Measurements from ENCODE around the gene ETFBKMT. TPM values are rescaled to one million over a fixed set of nuclear protein-coding genes. Genes with fewer than 3 reads are reported as not detected.

ETFBKMT gene
- total and polyA plus RNA-seq, 5 donors: 3.9 to 6.9 (median 5.8) TPM

DNA sequence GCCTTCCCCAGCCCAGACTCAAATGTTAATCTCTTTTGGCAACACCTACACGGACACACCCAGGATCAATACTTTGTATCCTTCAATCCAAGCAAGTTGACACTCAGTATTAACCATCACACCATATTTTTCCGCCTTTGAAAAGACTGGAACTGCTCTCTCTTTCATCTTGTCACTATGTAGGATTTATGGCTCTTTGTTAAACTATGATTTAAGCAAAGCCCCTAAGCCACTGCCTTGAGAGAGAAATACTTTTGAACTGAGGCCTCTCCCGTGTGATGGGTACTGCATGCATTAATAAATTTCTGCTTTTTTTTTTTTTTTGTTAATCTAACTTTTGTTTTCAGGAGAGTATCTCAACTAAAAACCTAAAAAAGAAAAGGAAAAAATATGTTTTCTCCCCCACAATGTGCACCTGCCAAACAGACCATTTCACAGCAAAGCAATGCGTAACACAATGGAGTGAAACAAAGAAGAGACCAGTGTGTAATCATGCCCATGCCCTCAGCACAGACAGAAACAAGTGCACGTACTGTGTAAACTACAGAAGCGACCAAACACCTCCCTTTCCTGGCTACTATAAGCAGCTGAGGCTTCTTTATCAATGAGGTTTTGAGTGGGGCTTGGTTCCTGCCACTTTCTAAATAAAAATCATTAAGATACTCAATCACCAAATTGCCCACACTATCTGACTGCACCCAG lies 28.3 kb upstream of the ETFBKMT start:
- 92% methylated on average over 6 of the region's 6 CpGs for WGBS
- intact Hi-C loops (cut with DNase I): loop anchor here in 2 of 4 donors (5.0 kb wide), 2 partner anchors 39 to 229 kb away; partner anchors contain the start of gene DENND5B (in 1 of the 2)

GRCh38 chr12:31631809-31632208 lies 27.7 kb upstream of the ETFBKMT start:
- no peak for ATAC-seq
- no peak overlapping the region for H3K4me3 ChIP-seq (ENCODE audit: low read length)
- no peaks in the 10 kb centered on the region for H3K9me3 ChIP-seq (ENCODE audit: control insufficient read depth, low read length)
- no peak for DNase-seq
- H3K27ac ChIP-seq (ENCODE audit: low read length): no peak overlapping the region
- no peaks in the 10 kb centered on the region for H3K27me3 ChIP-seq (ENCODE audit: control insufficient read depth, insufficient read depth)
- intact Hi-C loops (cut with DNase I): loop anchor here in 2 of 4 donors (5.0 kb wide), 2 partner anchors 40 to 230 kb away; partner anchors contain the start of gene DENND5B (in 1 of the 2)
- 91% methylated on average over 12 of the region's 12 CpGs for WGBS
- H3K4me1 ChIP-seq (ENCODE audit: control insufficient read depth, insufficient read depth, low read length): peaks cover 2% of the 10 kb centered on the region

More for the DNA sequence above, 28.3 kb upstream of the ETFBKMT start:
- no peak for DNase-seq
- no peak for ATAC-seq
- no peak overlapping the region for H3K27ac ChIP-seq (ENCODE audit: low read length)
- H3K4me1 ChIP-seq (ENCODE audit: control insufficient read depth, insufficient read depth, low read length): peaks cover 2% of the 10 kb centered on the region
- H3K4me3 ChIP-seq (ENCODE audit: low read length): no peak overlapping the region
- H3K9me3 ChIP-seq (ENCODE audit: control insufficient read depth, low read length): no peaks in the 10 kb centered on the region
- no peaks in the 10 kb centered on the region for H3K27me3 ChIP-seq (ENCODE audit: control insufficient read depth, insufficient read depth)

DNA sequence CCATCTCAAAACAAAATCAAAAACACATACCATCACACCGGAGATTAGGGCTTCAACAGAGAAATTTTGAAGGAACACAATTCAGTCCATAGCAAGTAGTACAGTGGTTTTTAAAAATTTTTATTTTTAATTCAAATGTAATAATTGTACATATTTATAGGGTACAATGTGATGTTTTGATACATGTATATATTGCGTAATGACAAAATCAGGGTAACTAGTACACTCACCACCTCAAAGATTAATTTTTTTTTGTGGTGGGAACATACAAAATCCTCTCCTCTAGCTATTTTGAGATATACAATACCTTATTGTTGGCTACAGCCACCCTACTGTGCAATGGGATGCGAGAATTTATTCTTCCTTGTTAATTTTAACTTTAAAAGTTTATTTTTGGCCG lies 26.0 kb upstream of the ETFBKMT start:
- intact Hi-C loops (cut with DNase I): loop anchor here in 2 of 4 donors (5.0 kb wide), 2 partner anchors 41 to 231 kb away; partner anchors contain the start of gene DENND5B (in 1 of the 2)
- H3K9me3 ChIP-seq (ENCODE audit: control insufficient read depth, low read length): no peaks in the 10 kb centered on the region
- DNase-seq: no peak
- ATAC-seq: no peak
- no peak overlapping the region for H3K27ac ChIP-seq (ENCODE audit: low read length)
- no peak overlapping the region for H3K4me3 ChIP-seq (ENCODE audit: low read length)
- H3K27me3 ChIP-seq (ENCODE audit: control insufficient read depth, insufficient read depth): no peaks in the 10 kb centered on the region
- 81% methylated on average over 4 of the region's 4 CpGs for WGBS
- peaks cover 2% of the 10 kb centered on the region for H3K4me1 ChIP-seq (ENCODE audit: control insufficient read depth, insufficient read depth, low read length)

GRCh38 chr12:31634620-31635019 lies 24.9 kb upstream of the ETFBKMT start:
- Histone ChIP-seq H3K4me3 (ENCODE audit: low read length) (no peak overlapping the region), H3K9me3 (ENCODE audit: control insufficient read depth, low read length) (no peaks in the 10 kb centered on the region), H3K27me3 (ENCODE audit: control insufficient read depth, insufficient read depth) (no peaks in the 10 kb centered on the region), H3K27ac (ENCODE audit: low read length) (no peak overlapping the region), H3K4me1 (ENCODE audit: control insufficient read depth, insufficient read depth, low read length) (no peaks in the 10 kb centered on the region)
- no peak for ATAC-seq
- 93% methylated on average over 1 of the region's 1 CpG for WGBS
- DNase-seq: no peak
- intact Hi-C loops (cut with DNase I): loop anchor here in 2 of 4 donors (5.0 kb wide), 2 partner anchors 42 to 232 kb away; partner anchors contain the start of gene DENND5B (in 1 of the 2)

- ATAC-seq: no peak
- intact Hi-C loops (cut with DNase I): no loop called here
- no peaks in the 10 kb centered on the region for H3K27me3 ChIP-seq (ENCODE audit: control insufficient read depth, insufficient read depth)
- 72% methylated on average over 11 of the region's 11 CpGs for WGBS
- H3K27ac ChIP-seq (ENCODE audit: low read length): no peak overlapping the region
- DNase-seq: no peak
- H3K9me3 ChIP-seq (ENCODE audit: control insufficient read depth, low read length): no peaks in the 10 kb centered on the region
- H3K4me3 ChIP-seq (ENCODE audit: low read length): no peak overlapping the region
- H3K4me1 ChIP-seq (ENCODE audit: control insufficient read depth, insufficient read depth, low read length): no peaks in the 10 kb centered on the region
These were observed 17.9 kb upstream of the ETFBKMT start for GRCh38 chr12:31641509-31642090.

DNA sequence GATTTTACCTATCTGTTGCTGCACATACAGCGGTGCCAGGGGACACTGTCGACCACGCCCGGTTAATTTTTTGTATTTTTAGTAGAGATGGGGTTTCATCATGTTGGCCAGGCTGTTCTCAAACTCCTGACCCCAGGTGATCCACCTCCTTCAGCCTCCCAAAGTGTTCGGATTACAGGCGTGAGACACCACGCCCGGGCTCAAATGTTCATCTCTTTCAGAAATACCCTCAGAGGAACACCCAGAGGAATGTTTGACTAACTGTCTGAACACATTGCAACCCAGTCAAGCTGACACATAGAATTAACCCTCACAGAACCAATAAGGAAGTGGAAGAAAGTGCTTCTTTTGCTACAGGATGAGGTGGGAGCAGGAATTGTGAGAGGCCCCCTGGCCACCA lies 15.0 kb upstream of the ETFBKMT start:
- Histone ChIP-seq H3K27me3 (ENCODE audit: control insufficient read depth, insufficient read depth) (no peaks in the 10 kb centered on the region), H3K4me3 (ENCODE audit: low read length) (no peak overlapping the region), H3K4me1 (ENCODE audit: control insufficient read depth, insufficient read depth, low read length) (no peaks in the 10 kb centered on the region), H3K9me3 (ENCODE audit: control insufficient read depth, low read length) (no peaks in the 10 kb centered on the region), H3K27ac (ENCODE audit: low read length) (no peak overlapping the region)
- no peak for DNase-seq
- 87% methylated on average over 8 of the region's 8 CpGs for WGBS
- intact Hi-C loops (cut with DNase I): no loop called here
- ATAC-seq: no peak

GRCh38 chr12:31645924-31646323 lies 13.6 kb upstream of the ETFBKMT start:
- Histone ChIP-seq H3K4me1 (ENCODE audit: control insufficient read depth, insufficient read depth, low read length) (no peaks in the 10 kb centered on the region), H3K27ac (ENCODE audit: low read length) (no peak overlapping the region), H3K9me3 (ENCODE audit: control insufficient read depth, low read length) (no peaks in the 10 kb centered on the region), H3K27me3 (ENCODE audit: control insufficient read depth, insufficient read depth) (no peaks in the 10 kb centered on the region), H3K4me3 (ENCODE audit: low read length) (no peak overlapping the region)
- ATAC-seq: no peak
- WGBS: 35% methylated on average over 5 of the region's 5 CpGs
- no peak for DNase-seq
- intact Hi-C loops (cut with DNase I): no loop called here

DNA sequence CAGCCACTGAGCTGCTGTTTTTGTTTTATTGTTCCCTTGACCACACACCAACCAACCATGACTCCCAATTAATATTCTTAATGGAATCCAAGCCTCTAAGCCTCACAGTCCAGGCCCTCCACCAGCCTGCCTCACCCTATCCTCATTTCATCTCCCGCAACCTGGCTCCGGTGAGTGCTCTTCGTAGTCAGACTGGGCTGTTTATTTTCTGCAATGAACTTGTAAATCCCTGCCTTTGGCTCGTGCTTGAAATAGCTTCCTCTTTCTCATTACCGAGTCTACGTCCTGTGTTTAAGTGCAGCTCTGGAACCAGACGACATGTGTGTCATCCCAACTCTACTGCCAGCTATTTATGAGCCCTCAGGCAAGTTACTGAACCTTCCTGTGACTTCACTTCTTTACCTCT lies 12.4 kb upstream of the ETFBKMT start:
- Histone ChIP-seq H3K4me3 (ENCODE audit: low read length) (no peak overlapping the region), H3K4me1 (ENCODE audit: control insufficient read depth, insufficient read depth, low read length) (no peaks in the 10 kb centered on the region), H3K27ac (ENCODE audit: low read length) (no peak overlapping the region), H3K9me3 (ENCODE audit: control insufficient read depth, low read length) (no peaks in the 10 kb centered on the region), H3K27me3 (ENCODE audit: control insufficient read depth, insufficient read depth) (no peaks in the 10 kb centered on the region)
- DNase-seq (no peak), ATAC-seq (no peak)
- WGBS: 47% methylated on average over 7 of the region's 7 CpGs
- intact Hi-C loops (cut with DNase I): no loop called here

DNA sequence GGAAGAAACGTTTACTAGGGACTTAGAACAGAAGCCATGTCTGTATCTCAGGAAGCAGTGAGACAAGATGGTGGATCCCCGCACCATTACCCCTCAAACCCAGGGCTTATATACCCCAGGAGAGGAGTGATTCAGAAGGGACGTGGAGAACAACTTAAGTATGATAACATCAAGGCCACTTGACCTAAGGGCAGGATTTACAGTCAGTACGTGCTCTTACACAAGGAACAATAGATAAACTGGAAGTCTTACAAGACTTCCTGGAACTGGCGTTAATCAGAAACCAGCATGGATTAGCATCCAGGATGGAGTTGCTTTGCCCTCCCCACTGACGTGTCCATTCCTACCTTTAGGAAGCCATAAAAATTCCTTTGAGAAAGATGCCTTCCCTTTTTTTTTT lies 8.6 kb upstream of the ETFBKMT start:
- DNase-seq: no peak
- Histone ChIP-seq H3K27me3 (ENCODE audit: control insufficient read depth, insufficient read depth) (no peaks in the 10 kb centered on the region), H3K9me3 (ENCODE audit: control insufficient read depth, low read length) (no peaks in the 10 kb centered on the region), H3K4me3 (ENCODE audit: low read length) (no peak overlapping the region), H3K27ac (ENCODE audit: low read length) (no peak overlapping the region), H3K4me1 (ENCODE audit: control insufficient read depth, insufficient read depth, low read length) (no peaks in the 10 kb centered on the region)
- intact Hi-C loops (cut with DNase I): loop anchor here in 3 of 4 donors (5.0 to 10.0 kb wide), 3 partner anchors 654 to 1004 kb away; no protein-coding TSS in a partner anchor
- ATAC-seq: peak in 1 of 2 donors; percentile 40
- WGBS: 50% methylated on average over 6 of the region's 6 CpGs

DNA sequence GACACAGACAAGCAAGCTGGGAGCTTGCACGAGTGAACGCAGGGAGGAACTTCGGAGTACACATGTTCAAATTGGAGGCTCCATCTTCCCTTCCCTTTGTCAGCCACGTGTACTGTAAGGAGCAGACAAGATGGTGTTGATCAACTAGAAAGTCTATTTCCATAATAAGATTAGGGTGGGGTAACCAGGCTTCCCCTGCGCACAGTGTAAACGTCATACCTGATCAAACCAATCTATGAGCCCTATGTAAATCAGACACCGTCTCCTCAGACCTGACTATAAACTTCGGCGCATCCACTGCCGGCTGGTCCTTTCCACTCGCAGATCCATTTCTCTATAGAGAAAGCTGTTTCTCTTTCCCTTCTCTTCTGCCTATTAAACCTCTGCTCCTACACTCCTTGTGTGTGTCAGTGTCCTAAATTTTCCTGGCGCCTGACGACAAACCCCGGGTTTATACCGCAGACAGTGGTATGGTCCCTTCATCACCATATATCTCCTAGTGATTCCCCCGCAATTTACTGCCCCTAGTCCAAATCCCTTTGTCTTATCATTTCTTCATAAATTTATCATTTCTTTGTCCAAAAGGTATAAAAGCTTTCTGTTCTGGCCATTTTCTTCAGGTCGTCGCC lies 7.5 kb upstream of the ETFBKMT start:
- intact Hi-C loops (cut with DNase I): loop anchor here in 3 of 4 donors (5.0 to 10.0 kb wide), 3 partner anchors 653 to 1003 kb away; no protein-coding TSS in a partner anchor
- DNase-seq: no peak
- Histone ChIP-seq H3K9me3 (ENCODE audit: control insufficient read depth, low read length) (no peaks in the 10 kb centered on the region), H3K27me3 (ENCODE audit: control insufficient read depth, insufficient read depth) (no peaks in the 10 kb centered on the region), H3K4me1 (ENCODE audit: control insufficient read depth, insufficient read depth, low read length) (no peaks in the 10 kb centered on the region), H3K4me3 (ENCODE audit: low read length) (no peak overlapping the region), H3K27ac (ENCODE audit: low read length) (no peak overlapping the region)
- 82% methylated on average over 18 of the region's 18 CpGs for WGBS
- no peak for ATAC-seq

DNA sequence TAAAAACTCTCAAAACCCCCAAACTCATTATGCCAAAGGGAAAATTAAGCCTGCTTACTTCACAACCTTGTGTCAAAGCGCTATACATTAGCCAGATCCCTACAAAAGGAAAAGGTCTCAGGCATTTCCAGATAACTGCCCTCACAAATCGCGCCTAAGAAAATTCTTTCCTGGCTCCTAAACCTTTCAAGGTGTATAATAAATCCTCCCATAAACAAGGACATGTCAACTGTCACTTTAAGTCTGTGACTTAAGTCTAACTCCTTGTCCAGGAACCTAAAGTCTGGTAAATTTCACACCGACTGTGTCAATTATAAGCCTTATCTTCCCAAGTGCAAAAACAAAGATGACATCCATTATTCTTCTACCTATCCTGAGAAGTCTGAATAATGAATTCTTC lies 4.3 kb upstream of the ETFBKMT start:
- ATAC-seq: no peak
- DNase-seq: no peak
- WGBS: 51% methylated on average over 4 of the region's 4 CpGs
- no peaks in the 10 kb centered on the region for H3K27me3 ChIP-seq (ENCODE audit: control insufficient read depth, insufficient read depth)
- no peaks in the 10 kb centered on the region for H3K4me1 ChIP-seq (ENCODE audit: control insufficient read depth, insufficient read depth, low read length)
- H3K27ac ChIP-seq (ENCODE audit: low read length): no peak overlapping the region
- H3K9me3 ChIP-seq (ENCODE audit: control insufficient read depth, low read length): no peaks in the 10 kb centered on the region
- intact Hi-C loops (cut with DNase I): loop anchor here in 2 of 4 donors (10.0 kb wide), 2 partner anchors 650 to 1000 kb away; no protein-coding TSS in a partner anchor
- H3K4me3 ChIP-seq (ENCODE audit: low read length): no peak overlapping the region

All from right cardiac atrium (tissue), 5 donors.